LNCaP clone FGC (cell line): Measurements from ENCODE around the gene MED23.
"Not testable (repeated sequence)": the region's sequence is repeated elsewhere in the genome, so short reads cannot be mapped to it uniquely, and the experiment has no call there.

ENCODE experiments used
- DNase-seq: peaks from one replicate; pipeline ENCODE4 v3.0.0-alpha.2; 2011; ENCODE audit warnings: low read depth
- H3K4me3 ChIP-seq: 2 replicates; pipeline ENCODE4 v1.5.1; 2011; ENCODE audit warnings: mild to moderate bottlenecking, low read depth, low read length, control low read depth
- CTCF ChIP-seq: IDR thresholded peaks from 2 replicates; pipeline ENCODE4 v1.5.1; 2012; ENCODE audit warnings: mild to moderate bottlenecking; ENCODE audit not compliant: control insufficient read depth, insufficient read depth; ENCODE audit errors: extremely low read depth

MED23 gene

DNA sequence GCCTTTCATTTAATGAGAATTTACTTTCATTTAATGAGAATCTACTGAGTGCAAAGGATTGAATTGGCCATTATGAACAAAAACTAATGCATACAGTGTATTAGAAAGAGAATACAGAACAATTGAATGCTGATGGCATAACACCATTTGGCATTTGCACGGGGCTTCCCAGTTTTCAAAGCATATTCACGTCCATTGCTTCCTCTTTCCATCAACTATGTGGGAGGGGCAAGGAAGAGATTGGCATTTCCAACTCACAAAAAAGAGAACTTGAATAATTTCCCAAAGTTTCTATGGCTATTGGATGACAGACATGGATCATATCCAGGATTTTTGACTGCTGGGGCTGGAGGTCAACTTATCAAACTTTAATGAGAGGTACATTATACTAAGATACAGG, 78.2 kb downstream of the MED23 start:
- H3K4me3 ChIP-seq, result no peak overlapping the region
- TF ChIP-seq CTCF, result no peak
- DNase-seq, result no peak

DNA sequence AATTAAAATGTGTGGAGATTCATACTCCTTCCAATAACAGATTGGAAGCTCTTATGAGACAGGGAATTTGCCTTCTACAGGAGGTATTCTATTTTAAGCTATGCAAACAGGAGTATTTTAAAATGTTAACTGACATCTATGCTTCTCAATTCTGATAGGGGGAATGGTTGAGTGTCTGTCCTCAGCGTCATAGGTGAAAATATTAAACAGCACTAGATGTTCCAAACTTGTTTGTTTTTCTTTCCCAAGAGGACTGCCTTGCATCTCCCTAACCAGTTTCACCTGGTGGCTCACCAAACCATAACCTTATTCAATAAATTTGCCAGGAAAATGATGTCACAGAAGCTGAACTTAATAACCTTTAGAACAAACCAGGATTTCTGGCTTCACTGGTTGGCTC, 79.6 kb downstream of the MED23 start:
- TF ChIP-seq CTCF, result no peak
- no peak overlapping the region for H3K4me3 ChIP-seq
- peak; percentile 95 for DNase-seq

GRCh38 chr6:131547488-131547887, 80.6 kb downstream of the MED23 start:
- DNase-seq, result no peak
- TF ChIP-seq CTCF, result no peak
- H3K4me3 ChIP-seq, result no peak overlapping the region

DNA sequence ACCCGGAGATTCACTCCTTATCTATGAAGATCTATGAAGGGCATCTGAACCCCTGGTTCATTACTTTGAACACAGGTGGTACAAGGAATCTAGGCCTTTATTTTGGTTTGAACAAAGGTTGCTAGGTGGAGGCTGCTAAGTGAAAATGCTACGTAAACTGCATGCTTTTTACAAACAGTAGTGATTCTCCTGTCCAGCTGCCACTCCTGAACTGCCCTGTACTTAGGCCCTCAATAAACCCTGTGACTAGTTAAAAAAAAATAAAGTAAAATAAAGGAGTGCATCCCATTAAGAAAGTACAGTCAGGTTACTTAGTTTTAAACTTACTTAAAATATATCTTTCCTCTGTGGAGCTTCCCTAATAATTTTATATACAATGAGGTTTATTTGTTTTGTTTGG, 82.7 kb downstream of the MED23 start:
- DNase-seq, result no peak
- no peak for TF ChIP-seq CTCF
- H3K4me3 ChIP-seq, result no peak overlapping the region

GRCh38 chr6:131538615-131539014, 89.4 kb downstream of the MED23 start:
- H3K4me3 ChIP-seq, DNase-seq: not testable (repeated sequence)

- TF ChIP-seq CTCF, result no peak
Observed at GRCh38 chr6:131532580-131533039, 95.4 kb downstream of the MED23 start.

DNA sequence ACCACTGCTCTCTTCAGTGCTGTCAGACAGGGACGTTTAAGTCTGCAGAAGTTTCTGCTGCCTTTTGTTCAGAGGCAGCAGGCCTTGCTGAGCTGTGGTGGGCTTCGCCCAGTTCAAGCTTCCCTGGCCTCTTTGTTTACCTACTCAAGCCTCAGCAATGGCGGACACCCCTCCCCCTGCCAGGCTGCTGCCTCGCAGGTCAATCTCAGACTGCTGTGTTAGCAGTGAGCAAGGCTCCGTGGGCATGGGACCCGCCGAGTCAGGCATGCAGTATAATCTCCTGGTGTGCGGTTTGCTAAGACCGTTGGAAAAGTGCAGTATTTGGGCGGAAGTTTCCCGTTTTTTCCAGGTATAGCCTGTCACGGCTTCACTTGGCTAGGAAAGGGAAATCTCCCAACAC, 96.4 kb downstream of the MED23 start:
- H3K4me3 ChIP-seq, DNase-seq: not testable (repeated sequence)

More at GRCh38 chr6:131532580-131533039, 95.4 kb downstream of the MED23 start:
- DNase-seq, result no peak
- no peak overlapping the region for H3K4me3 ChIP-seq

- not testable (repeated sequence) for H3K4me3 ChIP-seq, DNase-seq
Observed at GRCh38 chr6:131530936-131531335, 97.1 kb downstream of the MED23 start.

DNA sequence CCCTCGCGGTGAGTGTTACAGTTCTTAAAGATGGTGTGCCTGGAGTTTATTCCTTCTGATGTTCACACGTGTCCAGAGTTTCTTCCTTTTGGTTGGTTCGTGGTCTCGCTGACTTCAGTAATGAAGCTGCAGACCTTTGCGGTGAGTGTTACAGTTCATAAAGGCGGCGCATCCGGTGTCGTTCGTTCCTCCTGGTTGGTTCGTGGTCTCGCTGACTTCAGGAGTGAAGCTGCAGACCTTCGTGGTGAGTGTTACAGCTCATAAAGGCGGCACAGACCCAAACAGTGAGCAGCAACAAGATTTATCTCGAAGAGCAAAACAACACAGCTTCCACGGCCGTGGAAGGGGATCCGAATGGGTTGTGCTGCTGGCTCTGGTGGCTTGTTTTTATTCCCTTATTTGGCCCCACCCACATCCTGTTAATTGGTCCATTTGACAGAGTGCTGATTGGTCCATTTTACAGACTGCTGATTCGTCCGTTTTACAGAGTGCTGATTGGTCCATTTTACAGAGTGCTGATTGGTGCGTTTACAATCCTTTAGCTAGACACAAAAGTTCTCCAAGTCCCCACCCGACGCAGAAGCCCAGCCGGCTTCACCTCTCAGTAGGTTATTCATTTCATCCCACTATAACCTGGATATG, 103.2 kb downstream of the MED23 start:
- DNase-seq, result no peak
- no peak for TF ChIP-seq CTCF
- H3K4me3 ChIP-seq, result no peak overlapping the region
